Measurements from ENCODE around the gene COG3.

Gene COG3

GRCh38 chr13:45456196-45456972, 8.4 kb upstream of the COG3 start:
- no peak for TF ChIP-seq CTCF (IDR thresholded peaks at IDR 0.05; ENCODE audit: low read length)
- TF ChIP-seq EZH2 (IDR thresholded peaks at IDR 0.05; ENCODE audit: borderline replicate concordance, low read length) = no peak

DNA sequence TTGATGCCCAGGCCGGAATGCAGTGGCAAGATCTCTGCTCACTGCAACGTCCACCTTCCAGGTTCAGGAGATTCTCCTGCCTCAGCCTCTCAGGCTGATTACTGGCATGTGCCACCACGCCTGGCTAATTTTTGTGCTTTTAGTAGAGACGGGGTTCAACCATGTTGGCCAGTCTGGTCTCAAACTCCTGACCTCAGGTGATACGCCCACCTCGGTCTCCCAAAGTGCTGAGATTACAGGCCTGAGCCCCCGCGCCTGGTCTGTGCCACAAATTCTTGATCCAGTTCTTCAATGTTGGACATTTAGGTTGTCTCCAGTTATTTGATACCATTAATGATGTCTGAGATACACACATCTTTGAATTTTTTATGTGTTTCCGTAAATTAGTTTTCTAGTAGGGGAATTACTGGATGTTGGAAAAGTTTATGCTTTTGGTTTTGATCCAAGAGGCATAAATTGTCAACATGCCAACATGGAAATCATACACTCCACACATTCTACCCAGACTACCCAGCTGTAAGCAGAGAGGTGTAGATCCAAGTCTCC, 525 bp upstream of the COG3 start:
- no peaks in the 10 kb centered on the region for H3K27me3 ChIP-seq (ENCODE audit: insufficient read depth, low read length)
- 0 out of 2 replicates have a peak, but pooled peaks cover 2% of the 10 kb centered on the region for H3K9me3 ChIP-seq (ENCODE audit: low read length)
- no peak overlapping the region for H3K27ac ChIP-seq (ENCODE audit: low read depth, low read length, poor library complexity, severe bottlenecking)
- H3K4me2 ChIP-seq (ENCODE audit: low read length) = peak overlapping the region; percentile 84
- peaks cover 14% of the 10 kb centered on the region for H3K79me2 ChIP-seq (ENCODE audit: insufficient read depth, low read length)
- H3K4me3 ChIP-seq (ENCODE audit: low read depth, low read length, poor library complexity, severe bottlenecking) = peak overlapping the region; percentile 82
- H3K36me3 ChIP-seq (ENCODE audit: insufficient read depth, low read length) = no peaks in the 10 kb centered on the region
- peaks cover 3% of the 10 kb centered on the region; the same call in 1 of the 2 replicates for H3F3A ChIP-seq (ENCODE audit: insufficient read depth, low read length)
- no peaks in the 10 kb centered on the region for H4K20me1 ChIP-seq (ENCODE audit: insufficient read depth, low read length)
- no peaks in the 10 kb centered on the region for H3K9me2 ChIP-seq (ENCODE audit: low read depth, low read length)
- peaks cover 42% of the 10 kb centered on the region for H3K4me1 ChIP-seq (ENCODE audit: insufficient read depth, low read length, severe bottlenecking)
- peak overlapping the region; percentile 93; the same call in 1 of the 2 replicates for H2AFZ ChIP-seq (ENCODE audit: low read length)
- peak overlapping the region; percentile 70 for H3K9ac ChIP-seq (ENCODE audit: low read length)
- TF ChIP-seq CTCF (IDR thresholded peaks at IDR 0.05; ENCODE audit: low read length) (0 out of 2 replicates have a peak, but pooled peaks have one; percentile 35), EZH2 (IDR thresholded peaks at IDR 0.05; ENCODE audit: borderline replicate concordance, low read length) (no peak)

More at GRCh38 chr13:45456196-45456972, 8.4 kb upstream of the COG3 start:
- H3K9me3 ChIP-seq (ENCODE audit: low read length) = peaks cover 7% of the 10 kb centered on the region; the same call in 1 of the 2 replicates
- H3K79me2 ChIP-seq (ENCODE audit: insufficient read depth, low read length) = no peaks in the 10 kb centered on the region
- peaks cover 5% of the 10 kb centered on the region for H3K4me1 ChIP-seq (ENCODE audit: insufficient read depth, low read length, severe bottlenecking)
- H3K4me3 ChIP-seq (ENCODE audit: low read depth, low read length, poor library complexity, severe bottlenecking) = no peak overlapping the region
- H3K36me3 ChIP-seq (ENCODE audit: insufficient read depth, low read length) = no peaks in the 10 kb centered on the region
- no peak overlapping the region for H3K9ac ChIP-seq (ENCODE audit: low read length)
- H4K20me1 ChIP-seq (ENCODE audit: insufficient read depth, low read length) = no peaks in the 10 kb centered on the region
- no peaks in the 10 kb centered on the region for H3F3A ChIP-seq (ENCODE audit: insufficient read depth, low read length)
- no peak overlapping the region for H3K4me2 ChIP-seq (ENCODE audit: low read length)
- no peaks in the 10 kb centered on the region for H3K9me2 ChIP-seq (ENCODE audit: low read depth, low read length)
- no peak overlapping the region for H3K27ac ChIP-seq (ENCODE audit: low read depth, low read length, poor library complexity, severe bottlenecking)
- H2AFZ ChIP-seq (ENCODE audit: low read length) = no peak overlapping the region
- no peaks in the 10 kb centered on the region for H3K27me3 ChIP-seq (ENCODE audit: insufficient read depth, low read length)

- Histone ChIP-seq H3K79me2 (ENCODE audit: insufficient read depth, low read length) (peaks cover 32% of the 10 kb centered on the region), H3K27ac (ENCODE audit: low read depth, low read length, poor library complexity, severe bottlenecking) (no peak overlapping the region), H3K9me2 (ENCODE audit: low read depth, low read length) (no peaks in the 10 kb centered on the region), H3K4me1 (ENCODE audit: insufficient read depth, low read length, severe bottlenecking) (peaks cover 38% of the 10 kb centered on the region), H3K9me3 (ENCODE audit: low read length) (no peaks in the 10 kb centered on the region), H3K4me3 (ENCODE audit: low read depth, low read length, poor library complexity, severe bottlenecking) (peak overlapping the region; percentile 82), H3K27me3 (ENCODE audit: insufficient read depth, low read length) (no peaks in the 10 kb centered on the region), H4K20me1 (ENCODE audit: insufficient read depth, low read length) (no peaks in the 10 kb centered on the region), H3K9ac (ENCODE audit: low read length) (no peak overlapping the region), H3K36me3 (ENCODE audit: insufficient read depth, low read length) (no peaks in the 10 kb centered on the region), H2AFZ (ENCODE audit: low read length) (no peak overlapping the region), H3F3A (ENCODE audit: insufficient read depth, low read length) (peaks cover 3% of the 10 kb centered on the region; the same call in 1 of the 2 replicates), H3K4me2 (ENCODE audit: low read length) (peak overlapping the region; percentile 88; the same call in 1 of the 2 replicates)
- TF ChIP-seq EZH2 (IDR thresholded peaks at IDR 0.05; ENCODE audit: borderline replicate concordance, low read length) (no peak), CTCF (IDR thresholded peaks at IDR 0.05; ENCODE audit: low read length) (no peak)
Observed at GRCh38 chr13:45466359-45466758, 1.6 kb downstream of the COG3 start.

Data from OCI-LY1 (cell line).